B cell (primary cell): ENCODE measurements around the gene HLA-DOB. TPM values are rescaled to one million over a fixed set of nuclear protein-coding genes. Genes with fewer than 3 reads are reported as not detected.

Experiments
- ATAC-seq: fragments of 200-7000 bp; cut with Tn5 transposase; one replicate; pipeline ENCODE4 v1.10.0; 2021; ENCODE audit warnings: low read depth, mild to moderate bottlenecking, moderate number of reproducible peaks, moderate library complexity
- CTCF ChIA-PET: fragments of 350-600 bp; sonication (Branson Sonifier 250); formaldehyde crosslinking; loops from one replicate; lab custom pipeline; 2021; ENCODE audit warnings: antibody characterized with exemption, inconsistent platforms; lab: Charles Lee
- POLR2A ChIA-PET: fragments of 350-600 bp; sonication (Branson Sonifier 250); formaldehyde crosslinking; loops from one replicate; lab custom pipeline; 2021; ENCODE audit warnings: antibody characterized with exemption; lab: Charles Lee
- DNase-seq: peaks from one replicate; pipeline ENCODE4 v3.0.0; 2013
- H2AFZ ChIP-seq: 2 replicates; pipeline ENCODE4 v1.6.1; 2012; ENCODE audit warnings: mild to moderate bottlenecking, low read depth, low read length; ENCODE audit not compliant: insufficient read depth, poor library complexity, severe bottlenecking
- H3K27ac ChIP-seq, 2 donors: 1 replicate in 1 of 2; 2 replicates in 1 of 2; pipeline ENCODE4 v1.5.1; 2012 to 2013; ENCODE audit warnings: low read length in 2 of 2, mild to moderate bottlenecking in 2 of 2, moderate library complexity in 1 of 2
- H3K27me3 ChIP-seq, 4 experiments: fragments of 200-600 bp in 1 of 4; sonication (generic) in 1 of 4; replicated peaks in 1 of 4; 1 replicate in 2 of 4; 2 replicates in 2 of 4; pipeline versions ENCODE4 v1.6.1 to v1.7.0; 2013 to 2016; ENCODE audit warnings: low read length in 3 of 4, mild to moderate bottlenecking in 2 of 4, mixed read lengths in 1 of 4, moderate library complexity in 1 of 4; ENCODE audit not compliant: insufficient read depth in 4 of 4, control insufficient read depth in 3 of 4; ENCODE audit errors: control extremely low read depth in 1 of 4
- H3K36me3 ChIP-seq, 2 experiments: replicated peaks in 1 of 2; 1 replicate in 1 of 2; 2 replicates in 1 of 2; pipeline versions ENCODE4 v1.6.1 to v1.7.1; 2013; ENCODE audit warnings: low read length in 1 of 2; ENCODE audit not compliant: insufficient read depth in 2 of 2, control insufficient read depth in 1 of 2; ENCODE audit errors: control extremely low read depth in 1 of 2, extremely low read depth in 1 of 2
- H3K4me1 ChIP-seq, 2 donors: fragments of 200-600 bp in 1 of 2; sonication (generic) in 1 of 2; 1 replicate in 1 of 2; 2 replicates in 1 of 2; pipeline versions ENCODE4 v1.5.1 to v1.6.1; 2013 to 2017; ENCODE audit warnings: low read length in 2 of 2; ENCODE audit not compliant: control insufficient read depth in 2 of 2, insufficient read depth in 2 of 2
- H3K4me2 ChIP-seq: replicated peaks from 2 replicates; pipeline ENCODE3; 2012; ENCODE audit warnings: mild to moderate bottlenecking, low read depth, low read length; ENCODE audit not compliant: poor library complexity, severe bottlenecking
- H3K4me3 ChIP-seq, 5 experiments: fragments of 200-600 bp in 1 of 5; sonication (generic) in 1 of 5; 1 replicate in 3 of 5; 2 replicates in 2 of 5; pipeline versions ENCODE4 v1.5.1 to v1.7.0; 2011 to 2016; ENCODE audit warnings: low read length in 4 of 5, mild to moderate bottlenecking in 4 of 5, low read depth in 2 of 5, control low read depth in 1 of 5, moderate library complexity in 1 of 5; ENCODE audit not compliant: insufficient read depth in 1 of 5; ENCODE audit errors: control extremely low read depth in 1 of 5, extremely low read depth in 1 of 5
- H3K79me2 ChIP-seq: fragments of 200-600 bp; sonication (generic); one replicate; pipeline ENCODE4 v1.6.0; 2016; ENCODE audit warnings: low read length; ENCODE audit not compliant: control insufficient read depth, insufficient read depth
- H3K9ac ChIP-seq: fragments of 200-600 bp; sonication (generic); 2 replicates; pipeline ENCODE4 v1.6.1; 2017; ENCODE audit warnings: mild to moderate bottlenecking, low read length, moderate library complexity
- H3K9me3 ChIP-seq, 3 donors: one replicate each; pipeline versions ENCODE4 v1.6.1 to v1.7.1; 2013; ENCODE audit warnings: low read length in 2 of 3; ENCODE audit not compliant: control insufficient read depth in 2 of 3, insufficient read depth in 1 of 3; ENCODE audit errors: control extremely low read depth in 1 of 3
- H4K20me1 ChIP-seq: 2 replicates; pipeline ENCODE4 v1.6.0; 2012; ENCODE audit warnings: mild to moderate bottlenecking, low read length; ENCODE audit not compliant: insufficient read depth, control insufficient read depth, poor library complexity, severe bottlenecking
- H3K27ac Mint-ChIP-seq: one replicate; pipeline ENCODE4 v1.8.0; 2021; ENCODE audit warnings: mixed read lengths
- H3K27me3 Mint-ChIP-seq: one replicate; pipeline ENCODE4 v1.8.0; 2021; ENCODE audit warnings: mixed read lengths
- H3K4me1 Mint-ChIP-seq: one replicate; pipeline ENCODE4 v1.8.0; 2021; ENCODE audit warnings: mixed read lengths
- H3K4me3 Mint-ChIP-seq: one replicate; pipeline ENCODE4 v1.8.0; 2021; ENCODE audit warnings: mixed read lengths
- H3K9me3 Mint-ChIP-seq: one replicate; pipeline ENCODE4 v1.8.0; 2022; ENCODE audit warnings: mixed read lengths; ENCODE audit not compliant: insufficient read depth
- EZH2 ChIP-seq: IDR thresholded peaks from 2 replicates; pipeline ENCODE4 v1.6.1; 2012; ENCODE audit warnings: borderline replicate concordance, low read depth, mild to moderate bottlenecking, moderate library complexity, low read length; ENCODE audit not compliant: insufficient read depth, poor library complexity, severe bottlenecking
- WGBS: methylation state at CpG from one replicate; pipeline ENCODE4 v1.1.5; 2013; ENCODE audit warnings: missing lambda C conversion rate; ENCODE audit not compliant: insufficient coverage; 5-methylcytosine and 5-hydroxymethylcytosine counted together
- intact Hi-C: fragments of 100-400 bp; cut with micrococcal nuclease; formaldehyde crosslinking; loops from one replicate; pipeline ENCODE4 v1.10.0; 2022
- polyA plus RNA-seq: library from polyadenylated mRNA; depleted of rRNA; stranded (reverse); fragments of >200 nt; gene quantifications from 2 replicates; pipeline ENCODE4 v1.2.3, GENCODE V29; 2012
- total RNA-seq, 2 donors: library from RNA; stranded (reverse); fragments of 120-200 nt in 1 of 2; gene quantifications; 1 replicate in 1 of 2; 2 replicates in 1 of 2; pipeline versions ENCODE4 v1.2.3 to v1.2.4, GENCODE V29; 2013 to 2022
- TF ChIP-seq, protein P1 (sequence below): fragments of 200-600 bp; IDR thresholded peaks from one replicate; pipeline ENCODE4 v1.8.0; 2022; ENCODE audit warnings: antibody characterized with exemption, mild to moderate bottlenecking

The HLA-DOB gene
- total and polyA plus RNA-seq, 2 donors (not counting 1 experiment from before 2014, with no cell fraction given) = 109 to 231 TPM

DNA sequence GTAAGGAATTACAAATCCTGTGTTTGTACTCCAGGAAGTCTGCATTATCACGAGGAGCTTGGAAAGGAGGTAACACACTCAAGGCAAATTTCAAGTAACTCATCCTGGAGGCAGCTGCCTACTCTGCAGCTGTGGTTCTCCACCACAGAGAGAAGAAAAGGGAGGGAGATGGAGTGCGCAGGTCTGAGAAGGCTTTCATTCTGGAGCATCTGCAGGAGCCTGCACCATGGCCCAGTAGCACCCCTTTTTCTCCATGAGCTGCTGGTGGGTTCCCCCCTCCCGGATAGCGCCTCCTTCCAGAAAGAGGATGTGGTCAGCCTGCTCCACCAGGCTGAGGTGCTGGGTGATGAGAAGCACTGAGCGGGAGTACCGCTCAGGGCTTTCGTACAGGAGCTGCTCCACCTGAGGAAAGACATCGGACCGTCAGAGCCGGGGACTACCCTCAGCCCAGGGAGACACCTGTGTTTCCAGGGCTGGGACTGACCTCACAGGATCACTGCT is 28.6 kb upstream of the HLA-DOB start:
- DNase-seq (peak; percentile 68), ATAC-seq (no peak)
- H4K20me1 ChIP-seq = peaks cover 16% of the 10 kb centered on the region
- H3K9ac ChIP-seq = peak overlapping the region; percentile 96
- no peaks in the 10 kb centered on the region for H3K9me3 Mint-ChIP-seq
- peaks cover 94% of the 10 kb centered on the region for H3K79me2 ChIP-seq
- peaks cover 68 to 79% of the 10 kb centered on the region in 2 donors for H3K4me1 ChIP-seq
- H3K4me1 Mint-ChIP-seq = peaks cover 83% of the 10 kb centered on the region
- peak overlapping the region; percentile 95 for H3K4me3 Mint-ChIP-seq
- H3K36me3 ChIP-seq = peaks cover 13 to 76% of the 10 kb centered on the region in 2 experiments
- H3K27ac Mint-ChIP-seq = peak overlapping the region; percentile 99
- 0% methylated on average over 10 of the region's 10 CpGs for WGBS
- ChIA-PET CTCF (interaction anchor here (0.8 to 11.0 kb wide), 14 partner anchors 10 to 185 kb away, joined by 3 to 359 read pairs (median 4); partner anchors contain the start of genes BRD2, HLA-DMA, PSMB9 and TAP1), POLR2A (interaction anchor here (0.6 to 9.7 kb wide), 16 partner anchors 10 to 431 kb away, joined by 3 to 282 read pairs (median 5); partner anchors contain the start of genes BRD2, HLA-DMB, HLA-DPA1 and PSMB9)
- no peaks in the 10 kb centered on the region for H3K27me3 Mint-ChIP-seq
- no peak for TF ChIP-seq EZH2
- TF ChIP-seq, protein P1, sequence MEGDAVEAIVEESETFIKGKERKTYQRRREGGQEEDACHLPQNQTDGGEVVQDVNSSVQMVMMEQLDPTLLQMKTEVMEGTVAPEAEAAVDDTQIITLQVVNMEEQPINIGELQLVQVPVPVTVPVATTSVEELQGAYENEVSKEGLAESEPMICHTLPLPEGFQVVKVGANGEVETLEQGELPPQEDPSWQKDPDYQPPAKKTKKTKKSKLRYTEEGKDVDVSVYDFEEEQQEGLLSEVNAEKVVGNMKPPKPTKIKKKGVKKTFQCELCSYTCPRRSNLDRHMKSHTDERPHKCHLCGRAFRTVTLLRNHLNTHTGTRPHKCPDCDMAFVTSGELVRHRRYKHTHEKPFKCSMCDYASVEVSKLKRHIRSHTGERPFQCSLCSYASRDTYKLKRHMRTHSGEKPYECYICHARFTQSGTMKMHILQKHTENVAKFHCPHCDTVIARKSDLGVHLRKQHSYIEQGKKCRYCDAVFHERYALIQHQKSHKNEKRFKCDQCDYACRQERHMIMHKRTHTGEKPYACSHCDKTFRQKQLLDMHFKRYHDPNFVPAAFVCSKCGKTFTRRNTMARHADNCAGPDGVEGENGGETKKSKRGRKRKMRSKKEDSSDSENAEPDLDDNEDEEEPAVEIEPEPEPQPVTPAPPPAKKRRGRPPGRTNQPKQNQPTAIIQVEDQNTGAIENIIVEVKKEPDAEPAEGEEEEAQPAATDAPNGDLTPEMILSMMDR = no peak
- intact Hi-C loops = no loop called here
- H2AFZ ChIP-seq = no peak overlapping the region
- H3K27me3 ChIP-seq = no peaks in the 10 kb centered on the region
- H3K4me2 ChIP-seq = peak overlapping the region; percentile 73
- H3K27ac ChIP-seq = peak overlapping the region; percentile 96 to 97
- no peaks in the 10 kb centered on the region for H3K9me3 ChIP-seq
- H3K4me3 ChIP-seq = peak overlapping the region; percentile 88 to 100 (median 95)

GRCh38 chr6:32844839-32845383 is 28.1 kb upstream of the HLA-DOB start:
- Histone ChIP-seq H3K79me2 (peaks cover 94% of the 10 kb centered on the region), H4K20me1 (peaks cover 11% of the 10 kb centered on the region), H3K9ac (peak overlapping the region; percentile 96), H2AFZ (no peak overlapping the region), H3K27me3 (no peaks in the 10 kb centered on the region), H3K4me1 (peaks cover 68 to 79% of the 10 kb centered on the region in 2 donors), H3K4me2 (peak overlapping the region; percentile 73), H3K27ac (peak overlapping the region; percentile 96 to 97), H3K4me3 (peak overlapping the region; percentile 88 to 100 (median 95)), H3K36me3 (peaks cover 9 to 71% of the 10 kb centered on the region in 2 experiments), H3K9me3 (no peaks in the 10 kb centered on the region)
- intact Hi-C loops = loop anchor here (1.0 to 5.0 kb wide), 4 partner anchors 9 to 178 kb away; partner anchors contain the start of genes BRD2, HLA-DMB, HLA-DQB1 and PSMB9
- Mint-ChIP-seq H3K9me3 (no peaks in the 10 kb centered on the region), H3K4me1 (peaks cover 83% of the 10 kb centered on the region), H3K27ac (peak overlapping the region; percentile 99), H3K27me3 (no peaks in the 10 kb centered on the region), H3K4me3 (peak overlapping the region; percentile 95)
- no peak for ATAC-seq
- 0% methylated on average over 17 of the region's 19 CpGs for WGBS
- TF ChIP-seq EZH2 = no peak
- TF ChIP-seq, protein P1 = no peak
- CTCF ChIA-PET = interaction anchor here (0.8 to 11.0 kb wide), 14 partner anchors 10 to 139 kb away, joined by 3 to 359 read pairs (median 6); partner anchors contain the start of genes BRD2, HLA-DMA, PSMB9 and TAP1
- POLR2A ChIA-PET = interaction anchor here (0.5 to 9.7 kb wide), 21 partner anchors 11 to 573 kb away, joined by 3 to 282 read pairs (median 5); partner anchors contain the start of genes BRD2, HLA-DMA, HLA-DMB and HLA-DOB
- DNase-seq = no peak
